WTC11 (cell line): ENCODE measurements around the gene RERG.

Experiments used
- CTCF ChIP-seq: fragments of 200-600 bp; IDR thresholded peaks from 2 replicates; pipeline ENCODE4 v1.8.0; 2022; ENCODE audit warnings: antibody characterized with exemption
- ESRRA ChIP-seq: sonication (generic); formaldehyde crosslinking; IDR thresholded peaks from 2 replicates; pipeline ENCODE4 v1.8.1; 2022; ENCODE audit warnings: mild to moderate bottlenecking, missing genetic modification reagents, borderline replicate concordance
- HMGA2 ChIP-seq: fragments of 250-450 bp; sonication (Bioruptor Pico); IDR thresholded peaks from 2 replicates; pipeline ENCODE4 v1.4.0; 2021; ENCODE audit warnings: mild to moderate bottlenecking, moderate library complexity
- RELA ChIP-seq: sonication (generic); formaldehyde crosslinking; IDR thresholded peaks from 2 replicates; pipeline ENCODE4 v1.8.1; 2022; ENCODE audit warnings: missing genetic modification reagents, mild to moderate bottlenecking, borderline replicate concordance
- TF ChIP-seq, protein P1 (sequence below): fragments of 250-450 bp; sonication (Bioruptor Pico); IDR thresholded peaks from 2 replicates; pipeline ENCODE4 v1.9.0; 2021; ENCODE audit warnings: mild to moderate bottlenecking

- TF ChIP-seq CTCF, result no peak
- no peak for TF ChIP-seq RELA (CRISPR knock-in tag)
- TF ChIP-seq HMGA2 (CRISPR knock-in tag), result no peak
- TF ChIP-seq, protein P1, sequence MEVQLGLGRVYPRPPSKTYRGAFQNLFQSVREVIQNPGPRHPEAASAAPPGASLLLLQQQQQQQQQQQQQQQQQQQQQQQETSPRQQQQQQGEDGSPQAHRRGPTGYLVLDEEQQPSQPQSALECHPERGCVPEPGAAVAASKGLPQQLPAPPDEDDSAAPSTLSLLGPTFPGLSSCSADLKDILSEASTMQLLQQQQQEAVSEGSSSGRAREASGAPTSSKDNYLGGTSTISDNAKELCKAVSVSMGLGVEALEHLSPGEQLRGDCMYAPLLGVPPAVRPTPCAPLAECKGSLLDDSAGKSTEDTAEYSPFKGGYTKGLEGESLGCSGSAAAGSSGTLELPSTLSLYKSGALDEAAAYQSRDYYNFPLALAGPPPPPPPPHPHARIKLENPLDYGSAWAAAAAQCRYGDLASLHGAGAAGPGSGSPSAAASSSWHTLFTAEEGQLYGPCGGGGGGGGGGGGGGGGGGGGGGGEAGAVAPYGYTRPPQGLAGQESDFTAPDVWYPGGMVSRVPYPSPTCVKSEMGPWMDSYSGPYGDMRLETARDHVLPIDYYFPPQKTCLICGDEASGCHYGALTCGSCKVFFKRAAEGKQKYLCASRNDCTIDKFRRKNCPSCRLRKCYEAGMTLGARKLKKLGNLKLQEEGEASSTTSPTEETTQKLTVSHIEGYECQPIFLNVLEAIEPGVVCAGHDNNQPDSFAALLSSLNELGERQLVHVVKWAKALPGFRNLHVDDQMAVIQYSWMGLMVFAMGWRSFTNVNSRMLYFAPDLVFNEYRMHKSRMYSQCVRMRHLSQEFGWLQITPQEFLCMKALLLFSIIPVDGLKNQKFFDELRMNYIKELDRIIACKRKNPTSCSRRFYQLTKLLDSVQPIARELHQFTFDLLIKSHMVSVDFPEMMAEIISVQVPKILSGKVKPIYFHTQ (CRISPR knock-in tag), result no peak
- no peak for TF ChIP-seq ESRRA
These were observed 33.1 kb downstream of the RERG start for GRCh38 chr12:15188127-15188526.
